Nephron (organoid): Measurements from ENCODE around the gene VPS51.

ENCODE experiments used
- H3K27ac Mint-ChIP-seq, 3 experiments: 2 replicates each; pipeline ENCODE4 v1.8.0; 2020; ENCODE audit warnings: mixed read lengths in 3 of 3, mild to moderate bottlenecking in 2 of 3, moderate library complexity in 1 of 3
- H3K27me3 Mint-ChIP-seq: 2 replicates; pipeline ENCODE4 v1.8.0; 2021; ENCODE audit warnings: low read depth, mild to moderate bottlenecking, moderate library complexity, mixed read lengths
- H3K36me3 Mint-ChIP-seq: 2 replicates; pipeline ENCODE4 v1.8.0; 2020; ENCODE audit warnings: low read depth, mixed read lengths
- H3K4me1 Mint-ChIP-seq: 2 replicates; pipeline ENCODE4 v1.8.0; 2020; ENCODE audit warnings: mixed read lengths
- H3K4me3 Mint-ChIP-seq, 3 experiments: 2 replicates each; pipeline ENCODE4 v1.8.0; 2020; ENCODE audit warnings: mild to moderate bottlenecking in 3 of 3, mixed read lengths in 3 of 3, moderate library complexity in 2 of 3
- H3K9me3 Mint-ChIP-seq: 2 replicates; pipeline ENCODE4 v1.8.0; 2020; ENCODE audit warnings: mixed read lengths
- TF ChIP-seq, protein P1 (sequence below), 3 experiments: fragments of 200-600 bp; sonication (generic); IDR thresholded peaks; one replicate each; pipeline ENCODE4 v1.5.0; 2021; ENCODE audit warnings: antibody characterized with exemption in 3 of 3; ENCODE audit not compliant: unreplicated experiment in 3 of 3

The VPS51 gene

GRCh38 chr11:65059959-65060824 is 35.8 kb upstream of the VPS51 start:
- no peaks in the 10 kb centered on the region for H3K36me3 Mint-ChIP-seq
- no peak overlapping the region for H3K27ac Mint-ChIP-seq
- H3K9me3 Mint-ChIP-seq = no peaks in the 10 kb centered on the region
- no peaks in the 10 kb centered on the region for H3K4me1 Mint-ChIP-seq
- H3K4me3 Mint-ChIP-seq = no peak overlapping the region
- TF ChIP-seq, protein P1, sequence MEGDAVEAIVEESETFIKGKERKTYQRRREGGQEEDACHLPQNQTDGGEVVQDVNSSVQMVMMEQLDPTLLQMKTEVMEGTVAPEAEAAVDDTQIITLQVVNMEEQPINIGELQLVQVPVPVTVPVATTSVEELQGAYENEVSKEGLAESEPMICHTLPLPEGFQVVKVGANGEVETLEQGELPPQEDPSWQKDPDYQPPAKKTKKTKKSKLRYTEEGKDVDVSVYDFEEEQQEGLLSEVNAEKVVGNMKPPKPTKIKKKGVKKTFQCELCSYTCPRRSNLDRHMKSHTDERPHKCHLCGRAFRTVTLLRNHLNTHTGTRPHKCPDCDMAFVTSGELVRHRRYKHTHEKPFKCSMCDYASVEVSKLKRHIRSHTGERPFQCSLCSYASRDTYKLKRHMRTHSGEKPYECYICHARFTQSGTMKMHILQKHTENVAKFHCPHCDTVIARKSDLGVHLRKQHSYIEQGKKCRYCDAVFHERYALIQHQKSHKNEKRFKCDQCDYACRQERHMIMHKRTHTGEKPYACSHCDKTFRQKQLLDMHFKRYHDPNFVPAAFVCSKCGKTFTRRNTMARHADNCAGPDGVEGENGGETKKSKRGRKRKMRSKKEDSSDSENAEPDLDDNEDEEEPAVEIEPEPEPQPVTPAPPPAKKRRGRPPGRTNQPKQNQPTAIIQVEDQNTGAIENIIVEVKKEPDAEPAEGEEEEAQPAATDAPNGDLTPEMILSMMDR (IDR thresholded peaks at IDR 0.05; ENCODE audit: unreplicated experiment in 3 of 3) = no peak
- peaks cover 6% of the 10 kb centered on the region for H3K27me3 Mint-ChIP-seq

DNA sequence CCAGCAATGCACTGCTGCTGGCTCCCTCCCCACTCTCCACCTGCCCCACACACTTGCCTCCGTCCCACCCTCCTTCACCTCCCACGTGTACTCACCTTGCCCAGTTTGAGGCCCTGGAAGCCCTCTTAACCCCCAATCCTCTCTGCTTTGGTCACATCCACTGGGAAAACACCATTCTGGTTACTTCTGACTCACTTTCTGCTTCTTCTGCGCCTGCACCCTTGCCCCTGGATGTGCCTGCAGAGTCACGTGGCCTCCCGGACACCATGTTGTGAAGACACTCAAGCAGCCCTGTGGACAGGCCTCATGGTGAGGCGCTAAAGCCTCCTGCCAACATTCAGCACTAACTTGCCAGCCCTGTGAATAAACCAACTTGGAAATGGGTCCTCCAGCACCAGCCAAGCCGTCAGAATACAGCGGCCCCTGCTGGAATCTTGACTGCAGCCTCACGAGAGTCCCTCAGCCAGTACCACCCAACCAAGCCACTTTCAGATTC is 35.1 kb upstream of the VPS51 start:
- H3K27ac Mint-ChIP-seq = no peak overlapping the region
- no peaks in the 10 kb centered on the region for H3K9me3 Mint-ChIP-seq
- H3K4me3 Mint-ChIP-seq = no peak overlapping the region
- TF ChIP-seq, protein P1 (IDR thresholded peaks at IDR 0.05; ENCODE audit: unreplicated experiment in 3 of 3) = no peak
- H3K36me3 Mint-ChIP-seq = no peaks in the 10 kb centered on the region
- H3K27me3 Mint-ChIP-seq = peaks cover 3% of the 10 kb centered on the region
- no peaks in the 10 kb centered on the region for H3K4me1 Mint-ChIP-seq

GRCh38 chr11:65063532-65063931 is 32.5 kb upstream of the VPS51 start:
- Mint-ChIP-seq H3K27me3 (no peaks in the 10 kb centered on the region), H3K4me3 (no peak overlapping the region), H3K4me1 (no peaks in the 10 kb centered on the region), H3K9me3 (no peaks in the 10 kb centered on the region), H3K27ac (no peak overlapping the region), H3K36me3 (no peaks in the 10 kb centered on the region)
- TF ChIP-seq, protein P1 (IDR thresholded peaks at IDR 0.05; ENCODE audit: unreplicated experiment in 3 of 3) = no peak

DNA sequence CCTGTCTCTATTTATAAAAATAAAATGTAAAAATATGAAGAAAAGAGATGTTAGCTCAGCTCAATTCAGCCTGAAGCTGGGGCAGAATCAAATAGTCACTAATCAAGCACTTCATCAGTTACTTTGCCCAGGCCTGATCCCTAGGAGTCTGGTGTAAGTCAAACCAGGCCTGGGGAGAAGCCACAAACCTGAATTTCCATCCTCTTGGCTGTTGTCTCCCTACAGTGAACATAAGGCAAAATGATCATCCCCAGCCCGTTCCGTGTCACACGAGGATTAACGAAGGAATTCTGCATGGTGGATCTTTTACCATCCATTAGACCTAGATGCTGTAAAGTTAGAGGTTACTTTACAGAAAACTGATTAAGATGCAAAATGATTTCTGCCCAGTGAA is 31.2 kb upstream of the VPS51 start:
- no peaks in the 10 kb centered on the region for H3K36me3 Mint-ChIP-seq
- H3K4me3 Mint-ChIP-seq = no peak overlapping the region
- H3K27ac Mint-ChIP-seq = no peak overlapping the region
- H3K4me1 Mint-ChIP-seq = no peaks in the 10 kb centered on the region
- no peaks in the 10 kb centered on the region for H3K9me3 Mint-ChIP-seq
- H3K27me3 Mint-ChIP-seq = no peaks in the 10 kb centered on the region
- TF ChIP-seq, protein P1 (IDR thresholded peaks at IDR 0.05; ENCODE audit: unreplicated experiment in 3 of 3) = no peak

GRCh38 chr11:65065851-65066250 is 30.2 kb upstream of the VPS51 start:
- Mint-ChIP-seq H3K27me3 (no peaks in the 10 kb centered on the region), H3K36me3 (no peaks in the 10 kb centered on the region), H3K4me3 (no peak overlapping the region), H3K9me3 (no peaks in the 10 kb centered on the region), H3K27ac (no peak overlapping the region), H3K4me1 (no peaks in the 10 kb centered on the region)
- TF ChIP-seq, protein P1 (IDR thresholded peaks at IDR 0.05; ENCODE audit: unreplicated experiment in 3 of 3) = no peak

GRCh38 chr11:65066315-65066714 is 29.7 kb upstream of the VPS51 start:
- H3K9me3 Mint-ChIP-seq = no peaks in the 10 kb centered on the region
- no peak overlapping the region for H3K4me3 Mint-ChIP-seq
- H3K36me3 Mint-ChIP-seq = no peaks in the 10 kb centered on the region
- no peaks in the 10 kb centered on the region for H3K27me3 Mint-ChIP-seq
- H3K4me1 Mint-ChIP-seq = no peaks in the 10 kb centered on the region
- TF ChIP-seq, protein P1 (IDR thresholded peaks at IDR 0.05; ENCODE audit: unreplicated experiment in 3 of 3) = no peak
- no peak overlapping the region for H3K27ac Mint-ChIP-seq
